ENCODE measurements around the gene CCNQ.

DNA sequence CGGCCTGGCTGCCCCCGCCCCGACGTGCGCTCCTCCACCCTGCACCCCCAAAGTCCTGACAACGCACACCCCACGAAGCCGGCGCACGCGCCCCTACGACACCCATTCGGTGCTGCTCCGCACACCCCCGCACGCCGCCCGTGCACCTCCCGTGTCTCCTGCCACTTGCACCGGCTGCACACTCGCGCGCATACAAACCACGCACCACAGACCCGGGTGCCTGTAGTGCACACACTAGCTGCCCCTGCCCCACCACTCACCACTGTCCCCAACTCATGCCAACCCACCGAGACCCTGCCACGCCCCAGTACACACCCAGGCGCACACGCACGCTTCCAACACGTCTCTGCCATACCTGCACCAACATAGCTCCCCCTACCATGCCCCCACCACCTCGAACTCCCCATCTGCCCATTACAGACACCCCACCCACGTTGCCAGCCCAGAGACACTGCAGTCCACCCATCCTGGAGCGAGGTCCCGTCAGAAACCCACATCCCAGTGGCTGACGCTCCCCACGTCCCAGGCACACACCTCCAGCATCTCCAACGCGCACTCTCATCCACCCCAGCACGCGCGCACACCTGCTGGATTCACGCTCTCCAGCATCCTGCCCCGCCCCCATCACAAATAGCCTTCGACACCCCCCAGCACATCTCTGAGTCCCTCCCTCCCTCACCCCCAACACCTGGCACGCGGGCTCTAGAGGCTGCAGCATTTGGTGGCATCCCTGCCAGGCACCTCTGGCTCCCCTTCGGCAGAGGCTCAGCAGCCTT lies 43.9 kb upstream of the CCNQ start:
- TF ChIP-seq OSR1 (CRISPR knock-in tag; IDR thresholded peaks at IDR 0.05) (no peak), ZFP30 (CRISPR knock-in tag; IDR thresholded peaks at IDR 0.05) (no peak), TOX (CRISPR knock-in tag; IDR thresholded peaks at IDR 0.05; ENCODE audit: borderline replicate concordance) (no peak), TCF4 (CRISPR knock-in tag; IDR thresholded peaks at IDR 0.05; ENCODE audit: borderline replicate concordance) (no peak), GLIS3 (CRISPR knock-in tag; IDR thresholded peaks at IDR 0.05) (no peak)
- TF ChIP-seq, protein P1, sequence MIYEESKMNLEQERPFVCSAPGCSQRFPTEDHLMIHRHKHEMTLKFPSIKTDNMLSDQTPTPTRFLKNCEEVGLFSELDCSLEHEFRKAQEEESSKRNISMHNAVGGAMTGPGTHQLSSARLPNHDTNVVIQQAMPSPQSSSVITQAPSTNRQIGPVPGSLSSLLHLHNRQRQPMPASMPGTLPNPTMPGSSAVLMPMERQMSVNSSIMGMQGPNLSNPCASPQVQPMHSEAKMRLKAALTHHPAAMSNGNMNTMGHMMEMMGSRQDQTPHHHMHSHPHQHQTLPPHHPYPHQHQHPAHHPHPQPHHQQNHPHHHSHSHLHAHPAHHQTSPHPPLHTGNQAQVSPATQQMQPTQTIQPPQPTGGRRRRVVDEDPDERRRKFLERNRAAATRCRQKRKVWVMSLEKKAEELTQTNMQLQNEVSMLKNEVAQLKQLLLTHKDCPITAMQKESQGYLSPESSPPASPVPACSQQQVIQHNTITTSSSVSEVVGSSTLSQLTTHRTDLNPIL (CRISPR knock-in tag; IDR thresholded peaks at IDR 0.05; ENCODE audit: low read depth) = no peak
